Non-pigmented ciliary epithelial cell (primary cell): ENCODE results near the gene MYH9.

Experiments
- DNase-seq: peaks from one replicate; pipeline ENCODE4 v3.0.0-alpha.2; 2010; ENCODE audit warnings: low read depth

Gene MYH9

DNA sequence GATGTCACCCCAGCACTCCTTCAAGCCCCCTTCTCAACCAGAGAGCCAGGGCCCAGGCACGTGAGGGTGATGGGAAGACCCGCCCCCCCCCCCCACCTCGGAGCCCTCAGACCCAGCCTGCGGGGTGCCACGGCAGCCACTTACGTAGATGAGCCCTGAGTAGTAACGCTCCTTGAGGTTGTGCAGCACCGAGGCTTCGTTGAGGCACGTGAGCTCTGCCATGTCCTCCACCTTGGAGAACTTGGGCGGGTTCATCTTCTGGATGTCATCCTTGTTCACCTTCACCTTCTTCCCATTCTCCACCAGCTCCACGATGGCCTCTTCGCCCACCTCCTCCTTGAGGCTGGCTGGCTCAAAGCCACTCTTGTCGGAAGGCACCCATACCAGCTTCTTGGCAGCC is 39.0 kb downstream of the MYH9 start:
- no peak for DNase-seq

DNA sequence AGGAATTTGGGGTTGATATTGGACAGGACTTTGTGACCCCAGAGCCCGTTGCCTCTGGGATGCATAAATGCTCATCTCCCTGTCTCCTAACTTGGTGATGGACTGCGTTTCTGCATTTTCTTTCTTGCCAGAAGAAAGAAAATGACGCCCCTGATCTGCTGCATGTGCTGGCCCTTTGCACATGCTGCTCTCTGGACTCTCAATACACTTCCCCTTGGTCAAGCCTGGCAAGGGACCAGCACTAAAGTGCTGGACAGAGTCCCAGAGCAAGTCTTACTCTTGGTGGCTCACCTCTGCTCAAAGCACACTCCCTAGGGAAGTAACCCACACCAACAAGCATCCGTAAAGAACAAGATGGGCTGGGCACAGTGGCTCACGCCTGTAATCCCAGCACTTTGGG is 40.7 kb downstream of the MYH9 start:
- no peak for DNase-seq

DNA sequence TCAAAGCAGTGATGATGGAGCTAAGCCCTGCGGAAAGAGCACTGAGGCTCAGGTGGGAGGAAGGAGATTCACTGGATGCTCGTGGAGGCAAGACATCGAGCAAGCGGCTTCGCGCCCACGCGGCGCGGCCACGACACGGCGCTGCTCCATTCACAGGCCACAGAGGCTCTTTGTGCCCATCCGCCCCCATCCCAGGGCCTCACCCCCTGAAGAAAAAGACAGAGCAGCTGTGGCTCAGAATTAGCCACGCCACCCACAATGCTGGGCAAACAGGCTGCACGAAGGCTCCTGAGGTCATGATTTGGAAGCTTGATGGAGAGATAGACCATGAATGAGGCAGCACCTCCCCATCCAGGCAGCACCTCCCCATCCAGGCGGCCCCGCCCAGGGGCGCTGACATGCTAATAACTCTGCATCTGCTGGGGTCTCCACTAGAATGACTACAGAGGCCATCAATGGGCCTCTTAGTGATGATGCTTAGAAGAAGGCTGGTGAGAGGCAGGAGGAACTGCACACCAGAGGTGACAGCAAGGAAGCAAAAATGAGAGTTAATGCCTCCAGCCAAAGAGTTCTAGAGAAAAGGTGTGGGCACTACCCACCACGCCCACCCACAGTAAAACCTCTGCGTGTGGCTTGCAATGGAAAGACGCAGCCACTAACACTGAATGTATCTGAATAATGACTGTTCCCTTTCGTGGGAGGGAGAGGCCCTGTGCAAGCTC is 43.5 kb downstream of the MYH9 start:
- DNase-seq = no peak

DNA sequence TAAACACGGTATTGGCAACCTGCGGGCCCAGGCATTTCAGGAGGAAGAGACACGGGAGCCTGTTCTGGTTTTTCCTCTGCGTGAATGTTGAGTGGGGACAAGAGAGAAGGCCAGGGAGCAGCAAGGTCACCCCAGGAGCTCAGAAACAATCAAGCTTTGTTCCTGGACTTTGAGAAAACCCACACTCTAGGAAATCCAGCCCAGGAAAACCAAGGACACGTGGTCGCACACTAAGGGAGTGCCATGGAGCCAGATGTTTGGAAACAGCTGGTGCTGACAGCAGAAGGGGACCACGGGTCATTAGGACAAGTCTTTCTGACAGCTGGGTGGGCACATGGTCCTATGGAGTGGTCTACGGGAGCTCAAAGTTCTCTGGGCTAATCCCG is 44.1 kb downstream of the MYH9 start:
- no peak for DNase-seq

DNA sequence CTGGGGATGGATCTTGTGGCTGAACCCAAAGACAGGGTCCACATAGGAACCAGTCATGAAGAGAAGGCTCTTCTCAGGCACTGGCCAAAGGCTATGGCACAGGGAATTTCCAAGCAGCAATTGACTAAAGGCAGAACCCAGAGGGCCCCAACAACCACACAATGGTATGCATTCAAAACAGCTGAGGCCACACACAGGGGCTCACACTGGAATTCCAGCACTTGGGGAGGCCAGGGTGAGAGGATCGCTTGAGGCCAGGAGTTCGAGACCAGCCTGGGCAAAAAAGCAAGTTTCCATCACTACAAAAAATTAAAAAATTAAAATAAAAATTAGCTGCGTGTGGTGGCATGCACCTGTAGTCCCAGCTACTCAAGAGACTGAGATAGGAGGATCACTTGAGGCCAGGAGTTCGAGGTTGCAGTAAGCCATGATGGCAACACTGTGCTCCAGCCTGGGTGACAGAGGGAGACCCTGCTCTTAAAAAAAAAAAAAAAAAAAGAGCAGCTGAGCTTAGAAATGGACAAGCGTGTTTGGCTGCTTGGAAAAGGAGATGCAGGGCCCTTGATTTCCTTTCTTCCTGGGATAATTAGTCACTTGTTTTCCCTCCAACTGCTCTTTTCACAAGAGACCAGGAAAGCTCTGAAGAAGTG is 44.6 kb downstream of the MYH9 start:
- DNase-seq = no peak

DNA sequence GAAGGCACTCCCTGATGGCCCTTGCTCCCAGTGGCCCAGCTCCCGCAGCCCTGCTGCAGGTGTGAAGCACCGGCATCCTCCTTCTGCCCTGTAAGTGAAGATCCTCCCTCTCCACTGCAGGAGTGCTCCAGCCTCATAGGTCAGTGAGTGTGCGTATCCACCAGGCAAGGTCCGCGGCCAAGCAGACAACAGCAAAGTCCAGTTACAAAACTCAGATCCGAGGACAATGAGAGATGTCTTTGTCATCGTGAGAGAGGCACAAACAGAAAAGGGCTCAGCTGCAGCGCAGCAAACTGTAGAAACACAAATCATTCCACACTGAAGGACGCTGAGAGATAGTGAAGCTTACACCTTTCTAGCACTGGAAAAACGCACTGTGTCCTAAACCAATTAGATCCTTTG is 46.1 kb downstream of the MYH9 start:
- DNase-seq = no peak

DNA sequence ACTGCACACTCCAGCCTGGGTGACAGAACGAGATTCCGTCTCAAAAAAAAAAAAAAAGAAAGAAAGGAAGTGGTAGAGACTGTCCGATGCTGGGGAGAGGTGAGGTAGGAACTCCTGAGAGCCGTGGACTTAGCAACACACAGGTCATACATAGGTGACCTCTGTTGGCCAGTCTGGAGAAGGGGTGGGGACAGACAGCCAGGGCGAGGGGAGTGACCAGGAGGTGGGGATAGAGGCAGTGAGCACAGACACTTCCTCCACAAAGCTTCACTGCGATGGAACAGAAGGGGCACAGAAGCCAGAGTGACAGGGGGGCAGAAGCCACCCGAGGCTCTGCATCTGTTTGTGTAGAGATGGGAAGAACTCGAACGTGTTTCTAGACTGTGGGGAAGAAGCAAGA is 47.1 kb downstream of the MYH9 start:
- no peak for DNase-seq

DNA sequence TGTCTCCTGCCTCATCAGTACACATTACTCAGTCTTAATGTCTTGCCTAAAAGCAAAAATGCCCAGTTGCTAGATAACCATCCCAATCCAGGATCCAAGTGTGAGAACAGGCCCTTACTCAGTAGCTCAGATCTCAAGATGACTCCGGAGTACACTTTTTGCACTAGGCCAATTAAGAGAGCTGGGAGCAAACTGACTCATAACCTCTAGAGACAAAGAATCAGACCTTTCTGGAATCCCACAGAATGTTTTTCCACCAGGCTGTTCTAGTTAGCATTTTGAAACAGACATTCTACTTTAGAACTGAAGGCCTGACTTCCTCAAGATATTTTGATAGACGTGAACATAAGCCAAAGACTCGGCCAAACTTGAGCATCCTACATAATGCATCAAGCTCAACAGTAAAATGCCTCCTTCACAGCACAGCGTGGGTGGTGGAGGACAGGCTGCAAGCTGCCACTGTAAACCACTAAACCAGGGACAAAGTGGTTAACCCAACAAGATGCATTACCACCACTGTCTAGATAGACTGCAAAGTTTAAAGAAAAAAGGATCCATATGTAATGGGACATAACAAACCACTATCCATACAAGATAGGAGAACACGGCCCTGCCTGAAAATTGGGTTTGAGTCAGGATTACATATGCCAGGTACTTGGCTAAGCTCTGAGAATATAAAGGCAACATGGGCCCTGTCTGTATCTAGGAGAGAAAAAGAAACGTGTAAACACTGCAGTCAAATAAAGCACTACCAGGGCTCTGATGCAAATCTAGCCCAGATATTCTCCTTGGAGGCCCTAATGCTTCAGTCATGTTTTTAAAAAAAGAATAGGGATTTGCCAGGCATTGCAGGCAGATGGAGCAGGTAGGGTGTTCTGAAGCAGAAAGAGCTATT is 48.3 kb downstream of the MYH9 start:
- no peak for DNase-seq

DNA sequence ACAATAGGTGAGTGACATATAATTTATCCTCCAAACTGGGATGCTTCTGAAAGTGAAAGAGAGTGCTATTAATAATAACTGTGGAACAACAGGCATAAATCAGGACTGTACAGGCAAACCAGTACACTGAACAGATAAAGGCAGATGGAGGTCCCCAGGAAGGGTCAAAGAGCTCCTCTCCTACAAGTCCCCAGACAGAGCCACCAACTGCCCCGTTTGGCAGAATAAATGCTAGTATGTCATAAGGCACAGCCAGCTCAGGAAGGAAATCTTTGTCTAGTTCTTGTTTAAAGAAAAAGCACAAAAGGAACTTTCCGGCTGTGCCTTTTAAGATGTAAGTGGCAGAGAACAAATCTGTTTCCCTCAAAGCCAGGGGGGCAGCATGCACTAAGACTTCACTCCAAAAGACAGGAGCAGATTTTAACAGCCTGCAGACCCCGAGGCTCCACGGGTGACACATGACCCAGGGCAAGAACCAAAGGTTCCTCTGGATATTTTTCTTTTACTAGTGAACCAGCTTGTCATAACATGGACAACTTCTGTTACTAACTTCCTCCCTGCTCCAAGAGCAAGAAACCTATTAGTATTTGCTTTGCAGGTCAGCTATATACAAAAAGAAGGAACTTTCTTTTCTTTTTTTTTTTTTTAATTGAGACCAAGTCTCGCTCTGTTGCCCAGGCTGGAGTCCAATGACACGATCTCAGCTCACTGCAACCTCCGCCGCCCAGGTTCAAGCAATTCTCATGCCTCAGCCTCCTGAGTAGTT is 50.2 kb downstream of the MYH9 start:
- DNase-seq = no peak

DNA sequence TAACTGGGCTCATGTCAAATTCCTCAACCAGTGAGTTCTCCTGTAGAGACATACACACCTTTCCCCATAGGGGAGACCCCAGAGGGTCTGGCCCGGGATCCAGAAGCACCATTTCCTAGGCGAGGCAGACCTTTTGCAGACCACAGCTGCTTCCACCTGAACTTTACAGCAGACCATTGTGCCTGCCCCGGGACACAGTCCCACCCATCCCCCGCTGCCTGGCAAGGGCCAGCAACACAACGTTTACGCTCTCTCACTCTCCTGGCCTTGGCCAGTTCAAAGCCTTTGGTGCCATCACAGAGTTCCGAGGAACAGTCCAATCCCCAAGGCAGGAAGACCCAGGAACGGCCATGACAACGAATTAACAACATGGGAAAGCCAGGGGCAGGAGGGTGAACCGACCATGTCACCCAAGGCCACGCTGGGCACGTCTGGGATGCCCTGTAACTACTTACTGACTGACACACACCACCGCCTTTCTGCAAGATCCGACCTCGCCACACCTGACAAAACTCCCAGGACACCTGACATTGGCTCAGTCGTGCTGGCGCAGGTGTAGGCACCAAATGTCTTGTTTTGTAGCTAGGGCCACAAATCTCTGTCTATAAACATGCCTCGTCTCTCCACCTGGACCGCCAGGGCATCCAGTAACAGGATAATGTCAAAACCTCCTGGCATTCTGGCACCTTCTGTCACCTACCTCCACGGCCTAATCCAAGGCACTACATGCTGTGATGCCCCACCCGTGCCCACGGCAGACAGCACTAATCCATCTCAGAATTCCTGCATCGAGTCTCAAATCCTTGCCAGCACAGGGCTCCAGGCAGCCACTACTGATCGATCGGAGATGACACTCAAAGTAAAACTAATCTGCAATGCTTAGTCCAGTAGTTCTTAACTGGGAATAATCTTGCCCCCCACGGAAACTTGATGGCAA is 51.3 kb downstream of the MYH9 start:
- DNase-seq = no peak

DNA sequence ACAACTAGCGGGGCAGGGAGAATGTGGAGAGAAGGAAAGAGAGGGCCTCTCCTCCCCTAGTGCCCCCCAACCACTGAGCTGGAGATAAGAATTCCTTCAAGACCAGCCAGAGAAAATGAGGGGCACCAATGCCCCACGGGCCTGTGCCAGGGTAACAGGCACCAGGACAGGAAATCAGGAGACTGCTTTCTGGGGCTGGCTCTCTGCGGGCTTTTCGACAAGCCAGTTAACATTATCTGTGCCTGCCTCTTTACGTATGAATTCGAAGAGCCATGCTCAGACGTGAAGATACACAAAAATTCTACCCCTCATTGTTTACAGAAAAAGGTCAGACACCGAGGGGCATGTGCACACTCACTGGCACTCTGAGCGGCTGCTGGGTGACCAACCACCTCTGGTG is 52.1 kb downstream of the MYH9 start:
- no peak for DNase-seq

DNA sequence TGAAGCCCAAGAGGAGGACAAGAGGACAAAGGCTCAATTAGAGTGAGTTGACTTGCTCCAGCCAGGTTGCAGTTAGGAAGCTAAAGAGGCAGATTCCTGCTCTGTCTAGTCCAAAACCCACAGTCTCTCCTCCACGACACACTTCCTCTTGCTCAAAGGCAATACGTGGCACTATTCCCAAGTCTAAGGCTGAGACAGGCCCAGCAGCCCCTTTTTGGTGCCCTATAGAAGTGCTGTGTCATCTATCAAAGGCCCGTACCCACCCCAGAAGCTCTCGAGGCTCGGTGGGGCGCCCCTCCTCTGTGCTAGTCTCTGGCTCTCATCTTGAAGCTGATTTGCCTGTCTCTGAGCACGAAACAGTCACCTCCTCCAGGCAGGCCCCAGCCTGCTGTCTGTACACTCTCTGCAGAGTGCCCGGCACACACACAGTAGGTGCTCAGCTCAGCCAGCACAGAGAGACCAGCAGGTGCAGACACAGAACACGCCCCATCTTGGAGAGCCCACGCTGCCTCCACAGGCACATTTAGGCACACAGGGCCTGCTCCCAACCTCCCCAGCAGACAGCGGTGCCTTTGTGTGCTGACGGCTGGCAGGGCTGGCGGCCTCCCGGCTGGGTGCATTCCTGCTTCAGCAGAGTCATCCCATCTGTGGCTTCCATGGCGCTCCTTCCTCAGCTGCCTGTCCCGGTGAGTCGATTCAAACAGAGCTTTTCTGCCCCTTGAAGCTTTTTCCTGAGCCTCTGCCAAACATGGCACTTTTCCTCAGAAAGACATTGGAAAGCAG is 52.8 kb downstream of the MYH9 start:
- no peak for DNase-seq

DNA sequence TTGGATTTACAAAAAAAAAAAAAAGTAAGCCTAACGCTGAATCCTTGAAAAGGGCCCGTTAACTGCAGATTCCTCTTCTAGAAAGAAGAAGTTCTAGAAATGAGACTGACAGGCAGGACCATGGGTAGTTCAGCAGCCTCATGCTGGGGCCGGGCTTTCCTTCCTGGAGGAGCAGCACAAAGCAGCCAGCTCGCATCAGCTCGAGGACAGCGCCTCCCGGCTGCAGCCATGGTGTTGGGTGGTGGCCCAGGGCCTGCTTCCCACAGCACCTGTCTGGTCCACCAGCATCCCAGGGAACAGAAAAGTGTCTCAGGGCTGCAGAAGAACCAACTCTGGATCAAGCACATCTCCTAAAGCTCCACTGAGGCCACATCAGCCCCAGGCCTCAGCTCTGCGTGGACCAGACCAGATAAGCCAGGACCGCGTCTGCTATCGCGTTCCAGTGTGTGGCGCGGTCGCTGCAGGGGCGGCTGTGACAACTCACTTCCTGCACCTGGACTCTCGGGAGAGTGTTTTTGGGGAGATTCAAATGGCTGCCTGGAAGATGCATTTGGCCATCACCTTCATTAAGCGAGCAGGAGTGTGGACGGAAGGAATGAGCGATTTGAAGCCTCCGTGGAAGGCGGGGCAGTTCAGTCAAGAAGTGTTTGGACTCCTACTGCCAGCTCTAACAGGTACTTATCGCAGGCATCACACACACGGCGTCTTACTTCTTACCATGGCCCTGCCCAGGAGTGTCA is 53.5 kb downstream of the MYH9 start:
- DNase-seq = no peak

DNA sequence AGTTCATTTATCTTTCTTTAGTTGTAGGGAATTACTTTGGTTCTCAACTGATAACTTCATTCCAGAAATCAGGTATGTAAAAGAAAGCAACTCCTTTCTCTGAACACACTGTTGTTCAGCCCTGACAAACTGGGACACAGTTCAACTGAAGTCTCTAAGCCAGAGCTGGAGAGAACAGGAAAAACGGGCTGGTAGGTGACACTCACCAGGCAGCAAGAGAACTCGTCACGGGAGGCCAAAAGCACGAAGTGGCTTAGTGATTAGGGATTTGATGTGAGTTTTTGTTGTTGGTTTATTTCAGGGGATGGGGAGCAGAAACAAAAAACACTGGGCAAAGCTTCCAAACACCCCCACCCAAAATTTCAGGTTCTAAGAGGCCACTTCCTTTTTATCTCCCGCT is 54.1 kb downstream of the MYH9 start:
- no peak for DNase-seq

DNA sequence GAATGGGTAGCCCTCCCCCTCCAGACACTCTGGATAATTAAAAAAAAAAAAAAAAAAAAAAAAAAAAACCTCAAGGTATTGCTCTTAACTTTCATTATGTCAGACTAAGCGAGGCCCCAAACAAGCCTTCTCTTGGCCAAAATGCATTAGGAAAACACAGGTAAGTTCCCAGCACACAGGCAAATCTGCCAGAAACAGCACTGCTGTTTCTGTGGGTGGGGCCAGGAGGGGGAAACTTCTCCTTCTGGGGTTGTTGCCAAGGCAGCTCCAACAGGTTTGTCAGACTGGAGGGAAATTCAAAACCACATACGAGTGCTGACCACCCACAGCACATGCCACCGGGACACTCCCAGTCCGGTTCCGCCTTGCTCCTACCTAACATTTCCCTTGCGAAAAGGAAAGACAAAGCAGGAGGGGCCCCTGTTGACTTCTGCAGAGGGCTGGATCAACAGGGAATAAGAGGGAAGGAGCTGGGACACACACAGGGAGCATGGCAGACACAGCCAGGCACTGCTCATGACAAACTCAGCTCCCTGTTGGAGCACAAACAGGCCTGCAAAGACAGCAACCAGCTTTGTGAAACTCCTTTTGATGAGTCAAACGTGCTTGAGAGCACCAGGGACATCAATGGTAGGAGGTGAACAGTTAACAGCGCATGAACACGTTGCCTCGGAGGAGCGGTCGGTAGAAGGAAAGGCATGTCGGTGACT is 55.0 kb downstream of the MYH9 start:
- DNase-seq = no peak

DNA sequence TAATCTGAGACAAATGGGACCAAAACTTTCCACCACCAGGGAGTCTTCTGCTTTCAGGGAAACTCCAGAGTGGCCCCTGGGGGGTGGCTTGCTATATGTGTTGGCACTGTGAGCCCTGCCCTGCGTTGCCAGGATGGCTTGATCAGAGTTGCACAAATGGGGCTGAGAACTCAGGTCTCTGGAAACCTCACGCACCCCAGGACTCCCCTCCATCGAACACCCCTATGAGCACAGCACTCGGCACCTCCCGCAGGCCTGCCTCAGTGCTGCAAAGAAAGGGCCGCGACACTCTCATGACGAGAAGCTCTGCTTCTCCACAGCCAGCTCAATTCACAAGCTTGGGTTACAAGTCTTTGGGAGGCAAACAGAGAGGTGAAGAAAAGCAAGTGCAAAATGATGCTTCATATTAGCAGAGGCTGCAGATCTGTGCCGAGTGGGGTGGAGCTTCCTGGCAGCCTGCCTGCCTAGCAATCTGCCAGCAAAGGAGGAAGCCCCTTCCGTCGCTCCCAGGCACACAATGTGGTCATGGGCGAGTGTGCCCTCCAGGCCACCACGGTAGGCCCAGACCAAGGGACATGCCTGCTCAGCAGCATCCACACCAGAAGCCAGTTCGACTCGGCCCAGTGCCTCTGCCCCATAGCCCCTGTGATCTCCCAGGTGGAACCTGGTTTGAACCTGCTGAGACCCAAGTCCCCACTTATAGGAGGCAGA is 55.7 kb downstream of the MYH9 start:
- DNase-seq = no peak

DNA sequence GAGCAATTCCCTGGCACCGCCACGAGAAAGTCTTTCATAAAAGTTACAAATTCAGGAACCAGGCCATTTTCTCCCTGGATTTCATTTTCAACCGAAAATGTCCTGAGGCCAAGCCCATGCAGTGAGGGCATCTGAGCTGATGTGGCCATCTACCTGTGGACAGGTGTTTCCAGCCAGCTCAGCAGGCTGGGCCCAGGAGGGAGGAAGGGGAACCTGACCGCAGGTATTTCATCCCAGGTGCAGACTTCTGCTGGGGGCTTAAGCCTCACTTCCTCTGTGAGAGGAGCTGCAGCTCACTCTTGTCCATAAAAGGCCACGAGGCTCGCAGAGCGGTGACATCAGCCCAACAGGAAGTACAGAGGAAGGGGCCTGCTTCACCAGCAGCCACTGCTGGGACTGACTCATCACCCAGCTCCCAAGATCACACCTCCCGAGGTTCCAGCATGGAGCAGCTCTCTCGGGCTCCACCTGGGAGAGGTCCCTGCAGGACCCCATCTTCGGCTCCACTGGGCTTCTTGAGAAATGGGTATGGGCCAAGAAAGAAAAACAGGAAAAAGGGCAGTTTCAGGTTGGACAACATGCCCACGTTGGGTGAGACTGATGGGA is 56.4 kb downstream of the MYH9 start:
- DNase-seq = peak; percentile 93
